T-cell (primary cell): Measurements from ENCODE around the gene ADPRHL1. TPM values are rescaled to one million over a fixed set of nuclear protein-coding genes. Genes with fewer than 3 reads are reported as not detected.
"Not testable (repeated sequence)": the region's sequence is repeated elsewhere in the genome, so short reads cannot be mapped to it uniquely, and the experiment has no call there.

ENCODE experiments used
- ATAC-seq, 4 experiments: fragments of 200-7000 bp in 3 of 4; fragments of 150-1000 bp in 1 of 4; cut with Tn5 transposase; replicated peaks in 1 of 4; 1 replicate in 3 of 4; 2 replicates in 1 of 4; pipeline ENCODE4 v1.10.0; 2021; ENCODE audit warnings: moderate library complexity in 3 of 4, mild to moderate bottlenecking in 2 of 4, moderate number of reproducible peaks in 1 of 4
- CTCF ChIA-PET, 2 donors: fragments of 300-600 bp; sonication (Branson Sonifier 250); formaldehyde crosslinking; loops; one replicate each; lab custom pipeline; 2022; ENCODE audit warnings: antibody characterized with exemption in 2 of 2; lab: Charles Lee
- POLR2A ChIA-PET, 2 donors: fragments of 300-600 bp; sonication (Branson Sonifier 250); formaldehyde crosslinking; loops; one replicate each; lab custom pipeline; 2022; ENCODE audit warnings: antibody characterized with exemption in 2 of 2; lab: Charles Lee
- DNase-seq, 35 experiments: peaks; one replicate each; pipeline versions ENCODE4 v3.0.0 to v3.0.0-alpha.2; 2013 to 2023
- H3K27ac ChIP-seq: one replicate; pipeline ENCODE4 v1.5.1; 2013; ENCODE audit warnings: low read length
- H3K27me3 ChIP-seq, 2 experiments: replicated peaks in 1 of 2; 1 replicate in 1 of 2; 2 replicates in 1 of 2; pipeline versions ENCODE4 v1.6.1 to v1.7.0; 2013; ENCODE audit warnings: low read length in 1 of 2, mixed read lengths in 1 of 2; ENCODE audit not compliant: control insufficient read depth in 2 of 2, insufficient read depth in 2 of 2; ENCODE audit errors: extremely low read depth in 1 of 2
- H3K36me3 ChIP-seq, 2 donors: 1 replicate in 1 of 2; 2 replicates in 1 of 2; pipeline versions ENCODE4 v1.6.1 to v1.7.0; 2013; ENCODE audit warnings: low read length in 1 of 2; ENCODE audit not compliant: control insufficient read depth in 2 of 2, insufficient read depth in 1 of 2; ENCODE audit errors: extremely low read depth in 1 of 2
- H3K4me1 ChIP-seq, 2 experiments: 1 replicate in 1 of 2; 2 replicates in 1 of 2; pipeline versions ENCODE4 v1.6.1 to v1.7.0; 2013; ENCODE audit warnings: low read length in 2 of 2, mixed read lengths in 1 of 2; ENCODE audit not compliant: insufficient read depth in 2 of 2, control insufficient read depth in 1 of 2; ENCODE audit errors: extremely low read depth in 1 of 2
- H3K4me3 ChIP-seq, 2 donors: 1 replicate in 1 of 2; 2 replicates in 1 of 2; pipeline versions ENCODE4 v1.5.1 to v1.7.0; 2013; ENCODE audit warnings: mild to moderate bottlenecking in 2 of 2, low read length in 1 of 2, moderate library complexity in 1 of 2; ENCODE audit not compliant: control insufficient read depth in 1 of 2; ENCODE audit errors: extremely low read depth in 1 of 2
- H3K9me3 ChIP-seq: 2 replicates; pipeline ENCODE4 v1.7.0; 2013
- H3K27ac Mint-ChIP-seq, 2 donors: one replicate each; pipeline ENCODE4 v1.8.0; 2020 to 2021; ENCODE audit warnings: mild to moderate bottlenecking in 2 of 2, mixed read lengths in 2 of 2
- H3K27me3 Mint-ChIP-seq, 2 donors: one replicate each; pipeline ENCODE4 v1.8.0; 2021 to 2022; ENCODE audit warnings: mixed read lengths in 2 of 2
- H3K36me3 Mint-ChIP-seq: one replicate; pipeline ENCODE4 v1.8.0; 2021; ENCODE audit warnings: mixed read lengths
- H3K4me1 Mint-ChIP-seq, 3 donors: one replicate each; pipeline ENCODE4 v1.8.0; 2020 to 2022; ENCODE audit warnings: mixed read lengths in 3 of 3, mild to moderate bottlenecking in 1 of 3
- H3K4me3 Mint-ChIP-seq, 3 donors: one replicate each; pipeline ENCODE4 v1.8.0; 2020 to 2022; ENCODE audit warnings: mild to moderate bottlenecking in 3 of 3, mixed read lengths in 3 of 3, moderate library complexity in 3 of 3
- H3K9me3 Mint-ChIP-seq, 3 donors: one replicate each; pipeline ENCODE4 v1.8.0; 2020 to 2022; ENCODE audit warnings: mixed read lengths in 3 of 3
- WGBS: methylation state at CpG from one replicate; pipeline ENCODE4 v1.1.5; 2013; ENCODE audit warnings: missing lambda C conversion rate; ENCODE audit not compliant: insufficient coverage; 5-methylcytosine and 5-hydroxymethylcytosine counted together
- total RNA-seq, 35 experiments: library from RNA in 6 of 35; stranded (reverse) in 6 of 35; fragments of 120-200 nt in 1 of 35; gene quantifications; one replicate each; pipeline versions ENCODE4 v1.2.1 to v1.2.4 and lab custom pipeline; 2013 to 2026

The ADPRHL1 gene
- total RNA-seq, 5 donors from 2014 or later (not counting 1 experiment from before 2014, with no cell fraction given), result 0.37 to 1.7 (median 0.92) TPM

- H3K36me3 Mint-ChIP-seq, result peaks cover 59% of the 10 kb centered on the region
- Histone ChIP-seq H3K9me3 (no peaks in the 10 kb centered on the region), H3K4me1 (no peaks in the 10 kb centered on the region), H3K36me3 (peaks cover 12 to 25% of the 10 kb centered on the region in 2 donors), H3K27ac (no peak overlapping the region), H3K27me3 (no peaks in the 10 kb centered on the region), H3K4me3 (no peak overlapping the region)
- no peak overlapping the region for H3K4me3 Mint-ChIP-seq
- ChIA-PET CTCF (no interaction called here), POLR2A (no interaction called here)
- DNase-seq, result no peak
- no peaks in the 10 kb centered on the region for H3K9me3 Mint-ChIP-seq
- H3K27ac Mint-ChIP-seq, result no peak overlapping the region
- H3K4me1 Mint-ChIP-seq, result no peaks in the 10 kb centered on the region
- 97% methylated on average over 14 of the region's 28 CpGs for WGBS
- no peak for ATAC-seq
- no peaks in the 10 kb centered on the region for H3K27me3 Mint-ChIP-seq
These were observed 19.2 kb upstream of the ADPRHL1 start for GRCh38 chr13:113472355-113473025.

- ChIA-PET POLR2A (no interaction called here), CTCF (no interaction called here)
- Histone ChIP-seq H3K9me3 (no peaks in the 10 kb centered on the region), H3K27ac (no peak overlapping the region), H3K27me3 (no peaks in the 10 kb centered on the region), H3K36me3 (peaks cover 12 to 19% of the 10 kb centered on the region in 2 donors), H3K4me1 (no peaks in the 10 kb centered on the region), H3K4me3 (no peak overlapping the region)
- no peaks in the 10 kb centered on the region for H3K27me3 Mint-ChIP-seq
- H3K36me3 Mint-ChIP-seq, result peaks cover 55% of the 10 kb centered on the region
- 96% methylated on average over 6 of the region's 11 CpGs for WGBS
- no peak overlapping the region for H3K27ac Mint-ChIP-seq
- no peaks in the 10 kb centered on the region for H3K9me3 Mint-ChIP-seq
- no peaks in the 10 kb centered on the region for H3K4me1 Mint-ChIP-seq
- H3K4me3 Mint-ChIP-seq, result no peak overlapping the region
- no peak for ATAC-seq
- no peak for DNase-seq
These were observed 18.6 kb upstream of the ADPRHL1 start for GRCh38 chr13:113471844-113472243.

- H3K27me3 ChIP-seq, H3K4me3 Mint-ChIP-seq, DNase-seq, H3K4me3 ChIP-seq, H3K27ac Mint-ChIP-seq, POLR2A ChIA-PET, H3K9me3 Mint-ChIP-seq, H3K9me3 ChIP-seq, H3K27me3 Mint-ChIP-seq, CTCF ChIA-PET, ATAC-seq, H3K4me1 ChIP-seq, H3K27ac ChIP-seq, H3K4me1 Mint-ChIP-seq: not testable (repeated sequence)
- peaks cover 12 to 14% of the 10 kb centered on the region in 2 donors for H3K36me3 ChIP-seq
- WGBS, result 100% methylated on average over 4 of the region's 4 CpGs
- peaks cover 46% of the 10 kb centered on the region for H3K36me3 Mint-ChIP-seq
These were observed 17.4 kb upstream of the ADPRHL1 start for GRCh38 chr13:113470635-113471163.

- Histone ChIP-seq H3K27ac (no peak overlapping the region), H3K36me3 (peaks cover 8 to 9% of the 10 kb centered on the region in 2 donors), H3K4me3 (no peak overlapping the region), H3K27me3 (no peaks in the 10 kb centered on the region), H3K4me1 (peaks cover 0 to 7% of the 10 kb centered on the region in 2 experiments), H3K9me3 (no peaks in the 10 kb centered on the region)
- no peaks in the 10 kb centered on the region for H3K9me3 Mint-ChIP-seq
- no peak overlapping the region for H3K4me3 Mint-ChIP-seq
- H3K27me3 Mint-ChIP-seq, result no peaks in the 10 kb centered on the region
- 98% methylated on average over 9 of the region's 10 CpGs for WGBS
- DNase-seq (no peak), ATAC-seq (no peak)
- ChIA-PET POLR2A (no interaction called here), CTCF (no interaction called here)
- peaks cover 0 to 5% (median 4%) of the 10 kb centered on the region in 3 donors for H3K4me1 Mint-ChIP-seq
- no peak overlapping the region for H3K27ac Mint-ChIP-seq
- H3K36me3 Mint-ChIP-seq, result peaks cover 41% of the 10 kb centered on the region
These were observed 16.8 kb upstream of the ADPRHL1 start for GRCh38 chr13:113470073-113470472.

GRCh38 chr13:113469582-113469981 is 16.3 kb upstream of the ADPRHL1 start:
- no peaks in the 10 kb centered on the region for H3K27me3 Mint-ChIP-seq
- no peak overlapping the region for H3K27ac ChIP-seq
- CTCF ChIA-PET, result no interaction called here
- POLR2A ChIA-PET, result no interaction called here
- H3K27ac Mint-ChIP-seq, result no peak overlapping the region
- no peaks in the 10 kb centered on the region for H3K9me3 ChIP-seq
- H3K36me3 Mint-ChIP-seq, result peaks cover 37% of the 10 kb centered on the region
- H3K4me3 ChIP-seq, result no peak overlapping the region
- no peak overlapping the region for H3K4me3 Mint-ChIP-seq
- peaks cover 8 to 9% of the 10 kb centered on the region in 2 donors for H3K36me3 ChIP-seq
- H3K27me3 ChIP-seq, result no peaks in the 10 kb centered on the region
- DNase-seq (no peak), ATAC-seq (no peak)
- peaks cover 0 to 5% (median 4%) of the 10 kb centered on the region in 3 donors for H3K4me1 Mint-ChIP-seq
- H3K4me1 ChIP-seq, result peaks cover 0 to 7% of the 10 kb centered on the region in 2 experiments
- 100% methylated on average over 1 of the region's 7 CpGs for WGBS
- H3K9me3 Mint-ChIP-seq, result no peaks in the 10 kb centered on the region

- Mint-ChIP-seq H3K4me3 (no peak overlapping the region), H3K9me3 (no peaks in the 10 kb centered on the region), H3K27ac (no peak overlapping the region), H3K27me3 (no peaks in the 10 kb centered on the region), H3K36me3 (peaks cover 31% of the 10 kb centered on the region), H3K4me1 (peaks cover under 1 to 8% (median 4%) of the 10 kb centered on the region in 3 donors)
- CTCF ChIA-PET, result no interaction called here
- 98% methylated on average over 11 of the region's 22 CpGs for WGBS
- POLR2A ChIA-PET, result no interaction called here
- peaks cover 0 to 7% of the 10 kb centered on the region in 2 experiments for H3K4me1 ChIP-seq
- H3K4me3 ChIP-seq, result no peak overlapping the region
- no peak overlapping the region for H3K27ac ChIP-seq
- DNase-seq (no peak), ATAC-seq (no peak)
- no peaks in the 10 kb centered on the region for H3K9me3 ChIP-seq
- no peaks in the 10 kb centered on the region for H3K27me3 ChIP-seq
- H3K36me3 ChIP-seq, result peaks cover 3 to 9% of the 10 kb centered on the region in 2 donors
These were observed 15.3 kb upstream of the ADPRHL1 start for GRCh38 chr13:113468472-113469201.
